SK-N-MC (cell line): ENCODE results near the gene GTSE1.

Source experiments
- EZH2 ChIP-seq: fragments of 200-600 bp; sonication (generic); IDR thresholded peaks from one replicate; pipeline ENCODE4 v1.6.1; 2017; ENCODE audit warnings: antibody characterized with exemption
- FOXP2 ChIP-seq: optimal IDR thresholded peaks from 2 replicates; pipeline ENCODE3; 2011; ENCODE audit warnings: mild to moderate bottlenecking, moderate library complexity; ENCODE audit not compliant: insufficient read depth; ENCODE audit errors: extremely low read length, control extremely low read depth
- POLR2AphosphoS5 ChIP-seq: IDR thresholded peaks from 2 replicates; pipeline ENCODE4 v1.6.1; 2012; ENCODE audit warnings: mild to moderate bottlenecking, low read depth, low read length, borderline replicate concordance

DNA sequence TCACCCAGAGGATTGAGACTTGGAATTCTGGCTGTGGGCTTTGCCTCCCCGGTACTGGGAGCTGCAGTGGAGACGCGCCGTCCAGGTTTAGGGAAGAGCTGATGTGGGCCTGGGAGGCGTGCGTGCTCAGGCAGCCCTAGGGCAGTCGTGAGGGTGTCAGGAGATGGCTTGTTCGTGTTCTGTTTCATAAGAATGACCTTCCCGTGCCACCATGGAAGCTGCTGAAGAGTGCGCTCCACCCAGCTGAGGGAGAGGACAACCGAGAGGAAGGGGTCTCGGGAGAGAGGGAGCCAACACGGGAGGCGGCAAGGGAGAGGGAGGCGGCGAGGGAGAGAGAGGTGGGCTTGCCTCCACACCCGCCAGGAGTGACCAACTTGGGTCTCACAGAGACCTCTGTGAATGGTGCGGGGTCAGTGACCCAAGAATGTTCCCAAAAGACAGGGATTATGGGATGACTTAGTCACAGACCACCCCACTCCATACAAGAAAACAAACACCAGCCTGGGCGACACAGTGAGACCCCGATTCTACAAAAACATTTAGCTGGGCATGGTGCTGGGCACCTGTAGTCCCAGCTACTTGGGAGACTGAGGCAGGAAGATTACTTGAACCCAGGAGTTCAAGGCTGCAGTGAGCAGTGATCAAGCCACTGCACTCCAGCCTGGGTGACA lies 24.2 kb downstream of the GTSE1 start:
- TF ChIP-seq EZH2 (no peak), POLR2AphosphoS5 (no peak), FOXP2 (no peak)
